ENCODE results near the gene RAB31. TPM values are rescaled to one million over a fixed set of nuclear protein-coding genes. Genes with fewer than 3 reads are reported as not detected.
A peak's percentile ranks its signal among the peaks of the same experiment; 100 is the strongest.

The RAB31 gene
- total RNA-seq, 1 donor from 2014 or later = 18.9 TPM

GRCh38 chr18:9706081-9706935 is 1.8 kb upstream of the RAB31 start:
- Mint-ChIP-seq H3K4me3 (peak overlapping the region; percentile 54), H3K27ac (ENCODE audit: unreplicated experiment) (no peak overlapping the region), H3K27me3 (ENCODE audit: low read depth) (peaks cover 45% of the 10 kb centered on the region)

GRCh38 chr18:9707381-9708056 is 582 bp upstream of the RAB31 start:
- Mint-ChIP-seq H3K27me3 (ENCODE audit: low read depth) (peaks cover 47% of the 10 kb centered on the region), H3K4me3 (peak overlapping the region; percentile 54), H3K27ac (ENCODE audit: unreplicated experiment) (no peak overlapping the region), H3K4me1 (peaks cover 28% of the 10 kb centered on the region), H3K9me3 (no peaks in the 10 kb centered on the region), H3K36me3 (ENCODE audit: low read depth) (no peaks in the 10 kb centered on the region)
- DNase-seq (ENCODE audit: low read depth, low spot score) = no peak
- TF ChIP-seq CTCF (conservative IDR thresholded peaks at IDR 0.05) = no peak

More at GRCh38 chr18:9706081-9706935, 1.8 kb upstream of the RAB31 start:
- peaks cover 24% of the 10 kb centered on the region for H3K4me1 Mint-ChIP-seq
- no peaks in the 10 kb centered on the region for H3K36me3 Mint-ChIP-seq (ENCODE audit: low read depth)
- no peak for DNase-seq (ENCODE audit: low read depth, low spot score)
- H3K9me3 Mint-ChIP-seq = no peaks in the 10 kb centered on the region
- no peak for TF ChIP-seq CTCF (conservative IDR thresholded peaks at IDR 0.05)

GRCh38 chr18:9708434-9709303 is 568 bp downstream of the RAB31 start:
- no peaks in the 10 kb centered on the region for H3K36me3 Mint-ChIP-seq (ENCODE audit: low read depth)
- no peak overlapping the region for H3K27ac Mint-ChIP-seq (ENCODE audit: unreplicated experiment)
- TF ChIP-seq CTCF (conservative IDR thresholded peaks at IDR 0.05) = no peak
- no peak for DNase-seq (ENCODE audit: low read depth, low spot score)
- H3K27me3 Mint-ChIP-seq (ENCODE audit: low read depth) = peaks cover 47% of the 10 kb centered on the region
- H3K4me3 Mint-ChIP-seq = peak overlapping the region; percentile 90
- peaks cover 38% of the 10 kb centered on the region for H3K4me1 Mint-ChIP-seq
- H3K9me3 Mint-ChIP-seq = no peaks in the 10 kb centered on the region

- Mint-ChIP-seq H3K27ac (ENCODE audit: unreplicated experiment) (no peak overlapping the region), H3K4me3 (peak overlapping the region; percentile 90), H3K27me3 (ENCODE audit: low read depth) (peaks cover 45% of the 10 kb centered on the region), H3K4me1 (peaks cover 44% of the 10 kb centered on the region), H3K9me3 (no peaks in the 10 kb centered on the region), H3K36me3 (ENCODE audit: low read depth) (no peaks in the 10 kb centered on the region)
- no peak for DNase-seq (ENCODE audit: low read depth, low spot score)
- TF ChIP-seq CTCF (conservative IDR thresholded peaks at IDR 0.05) = no peak
These were observed 1.3 kb downstream of the RAB31 start for GRCh38 chr18:9709304-9709877.

GRCh38 chr18:9710037-9710436 is 1.9 kb downstream of the RAB31 start:
- H3K9me3 Mint-ChIP-seq = no peaks in the 10 kb centered on the region
- no peak overlapping the region for H3K27ac Mint-ChIP-seq (ENCODE audit: unreplicated experiment)
- H3K4me1 Mint-ChIP-seq = peaks cover 50% of the 10 kb centered on the region
- peaks cover 47% of the 10 kb centered on the region for H3K27me3 Mint-ChIP-seq (ENCODE audit: low read depth)
- H3K36me3 Mint-ChIP-seq (ENCODE audit: low read depth) = no peaks in the 10 kb centered on the region
- peak overlapping the region; percentile 90 for H3K4me3 Mint-ChIP-seq
- no peak for DNase-seq (ENCODE audit: low read depth, low spot score)
- TF ChIP-seq CTCF (conservative IDR thresholded peaks at IDR 0.05) = no peak

All from neural crest cell (in vitro differentiated cells).